ENCODE data around the gene TMPRSS4.

TMPRSS4 gene

GRCh38 chr11:118128310-118128709, 51.4 kb downstream of the TMPRSS4 start:
- no peaks in the 10 kb centered on the region for H3K9me3 ChIP-seq (ENCODE audit: severe bottlenecking)
- no peaks in the 10 kb centered on the region for H3K4me1 ChIP-seq (ENCODE audit: insufficient read depth, poor library complexity, severe bottlenecking)
- DNase-seq (ENCODE audit: low spot score) (no peak), ATAC-seq (ENCODE audit: low read depth) (no peak)
- TF ChIP-seq, protein P1, sequence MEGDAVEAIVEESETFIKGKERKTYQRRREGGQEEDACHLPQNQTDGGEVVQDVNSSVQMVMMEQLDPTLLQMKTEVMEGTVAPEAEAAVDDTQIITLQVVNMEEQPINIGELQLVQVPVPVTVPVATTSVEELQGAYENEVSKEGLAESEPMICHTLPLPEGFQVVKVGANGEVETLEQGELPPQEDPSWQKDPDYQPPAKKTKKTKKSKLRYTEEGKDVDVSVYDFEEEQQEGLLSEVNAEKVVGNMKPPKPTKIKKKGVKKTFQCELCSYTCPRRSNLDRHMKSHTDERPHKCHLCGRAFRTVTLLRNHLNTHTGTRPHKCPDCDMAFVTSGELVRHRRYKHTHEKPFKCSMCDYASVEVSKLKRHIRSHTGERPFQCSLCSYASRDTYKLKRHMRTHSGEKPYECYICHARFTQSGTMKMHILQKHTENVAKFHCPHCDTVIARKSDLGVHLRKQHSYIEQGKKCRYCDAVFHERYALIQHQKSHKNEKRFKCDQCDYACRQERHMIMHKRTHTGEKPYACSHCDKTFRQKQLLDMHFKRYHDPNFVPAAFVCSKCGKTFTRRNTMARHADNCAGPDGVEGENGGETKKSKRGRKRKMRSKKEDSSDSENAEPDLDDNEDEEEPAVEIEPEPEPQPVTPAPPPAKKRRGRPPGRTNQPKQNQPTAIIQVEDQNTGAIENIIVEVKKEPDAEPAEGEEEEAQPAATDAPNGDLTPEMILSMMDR (IDR thresholded peaks at IDR 0.05; ENCODE audit: poor library complexity, severe bottlenecking), result no peak
- H3K4me3 ChIP-seq (ENCODE audit: severe bottlenecking), result no peak overlapping the region
- H3K27me3 ChIP-seq (ENCODE audit: insufficient read depth, poor library complexity, severe bottlenecking), result no peaks in the 10 kb centered on the region
- H3K27ac ChIP-seq (ENCODE audit: poor library complexity, severe bottlenecking), result no peak overlapping the region
- H3K36me3 ChIP-seq (ENCODE audit: low read depth), result no peaks in the 10 kb centered on the region

DNA sequence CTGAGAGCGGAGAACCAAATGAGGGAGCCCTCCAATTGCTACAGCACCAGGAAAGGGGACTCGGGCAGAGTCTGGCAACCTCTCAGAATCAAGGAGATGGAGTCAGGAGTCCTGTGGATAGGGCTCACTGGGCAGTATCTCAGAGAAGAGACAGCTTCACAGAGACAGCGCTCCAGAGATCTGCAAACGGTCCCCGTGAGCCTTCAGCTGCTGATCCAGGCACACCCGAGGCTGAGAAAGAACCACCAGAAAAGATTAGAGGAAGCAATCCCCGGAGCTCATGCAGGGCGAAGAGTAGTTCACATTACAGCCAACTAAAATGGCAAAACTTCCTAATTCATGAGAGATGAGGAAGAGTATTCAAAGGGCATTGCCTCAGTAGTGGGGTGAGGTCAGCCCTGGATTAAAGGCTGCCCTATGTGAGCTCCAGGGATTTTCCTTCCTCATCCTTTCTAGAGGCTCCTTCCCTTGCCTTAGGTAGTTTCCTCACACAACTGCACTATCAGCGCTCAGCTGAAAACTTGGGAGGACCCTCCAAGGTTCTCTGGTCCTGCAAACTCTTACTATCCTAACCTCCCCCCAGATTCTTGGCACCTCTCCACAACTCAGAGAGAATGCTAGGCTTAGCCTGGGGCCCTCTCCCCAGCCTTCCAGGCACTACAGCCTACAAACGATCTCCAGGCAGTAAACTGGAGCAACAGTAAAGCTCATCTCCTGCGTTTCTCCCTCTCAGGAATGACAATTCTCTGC, 52.0 kb downstream of the TMPRSS4 start:
- no peaks in the 10 kb centered on the region for H3K9me3 ChIP-seq (ENCODE audit: severe bottlenecking)
- no peak overlapping the region for H3K27ac ChIP-seq (ENCODE audit: poor library complexity, severe bottlenecking)
- DNase-seq (ENCODE audit: low spot score) (no peak), ATAC-seq (ENCODE audit: low read depth) (no peak)
- no peaks in the 10 kb centered on the region for H3K36me3 ChIP-seq (ENCODE audit: low read depth)
- H3K4me1 ChIP-seq (ENCODE audit: insufficient read depth, poor library complexity, severe bottlenecking), result no peaks in the 10 kb centered on the region
- H3K27me3 ChIP-seq (ENCODE audit: insufficient read depth, poor library complexity, severe bottlenecking), result no peaks in the 10 kb centered on the region
- TF ChIP-seq, protein P1 (IDR thresholded peaks at IDR 0.05; ENCODE audit: poor library complexity, severe bottlenecking), result no peak
- H3K4me3 ChIP-seq (ENCODE audit: severe bottlenecking), result no peak overlapping the region

DNA sequence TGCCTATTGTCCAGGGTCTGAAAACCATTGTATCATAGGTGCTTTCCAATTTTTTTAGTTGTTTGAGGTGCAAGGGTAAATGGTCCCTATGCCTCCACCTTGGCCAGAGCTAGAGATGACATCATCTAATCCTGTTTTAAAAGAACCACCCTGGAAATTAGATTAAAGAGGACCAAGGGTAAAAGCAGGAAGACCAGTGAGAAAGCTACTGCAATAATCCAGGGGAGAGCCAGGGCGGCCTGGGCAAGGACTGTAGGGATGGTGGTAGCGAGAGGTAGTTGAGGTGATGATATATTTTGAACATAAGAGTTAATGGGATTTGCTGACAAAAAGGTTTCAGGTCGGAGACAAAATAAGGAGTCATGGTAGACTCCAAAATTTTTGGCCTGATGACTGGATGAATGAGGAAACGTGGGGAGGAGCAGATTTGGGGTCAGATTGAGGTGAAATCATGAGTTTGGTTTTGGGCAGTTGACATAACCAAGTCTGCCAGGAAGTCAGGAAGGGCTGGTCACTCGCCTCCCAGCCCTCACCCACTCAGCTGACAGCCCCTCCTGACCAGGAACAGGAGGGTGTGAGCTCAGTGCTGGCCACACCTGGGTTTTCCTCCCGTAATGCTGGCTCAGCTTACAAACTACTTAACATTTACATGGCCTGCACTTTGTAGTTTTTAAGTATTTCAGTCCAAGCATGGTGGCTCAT, 52.7 kb downstream of the TMPRSS4 start:
- Histone ChIP-seq H3K36me3 (ENCODE audit: low read depth) (no peaks in the 10 kb centered on the region), H3K4me3 (ENCODE audit: severe bottlenecking) (no peak overlapping the region), H3K27ac (ENCODE audit: poor library complexity, severe bottlenecking) (no peak overlapping the region), H3K4me1 (ENCODE audit: insufficient read depth, poor library complexity, severe bottlenecking) (no peaks in the 10 kb centered on the region), H3K9me3 (ENCODE audit: severe bottlenecking) (no peaks in the 10 kb centered on the region), H3K27me3 (ENCODE audit: insufficient read depth, poor library complexity, severe bottlenecking) (no peaks in the 10 kb centered on the region)
- DNase-seq (ENCODE audit: low spot score) (no peak), ATAC-seq (ENCODE audit: low read depth) (no peak)
- TF ChIP-seq, protein P1 (IDR thresholded peaks at IDR 0.05; ENCODE audit: poor library complexity, severe bottlenecking), result no peak

- DNase-seq (ENCODE audit: low spot score), result no peak
- no peak for ATAC-seq (ENCODE audit: low read depth)
- H3K9me3 ChIP-seq (ENCODE audit: severe bottlenecking), result no peaks in the 10 kb centered on the region
- no peaks in the 10 kb centered on the region for H3K4me1 ChIP-seq (ENCODE audit: insufficient read depth, poor library complexity, severe bottlenecking)
- TF ChIP-seq, protein P1 (IDR thresholded peaks at IDR 0.05; ENCODE audit: poor library complexity, severe bottlenecking), result no peak
- H3K27me3 ChIP-seq (ENCODE audit: insufficient read depth, poor library complexity, severe bottlenecking), result no peaks in the 10 kb centered on the region
- H3K36me3 ChIP-seq (ENCODE audit: low read depth), result no peaks in the 10 kb centered on the region
- no peak overlapping the region for H3K4me3 ChIP-seq (ENCODE audit: severe bottlenecking)
- H3K27ac ChIP-seq (ENCODE audit: poor library complexity, severe bottlenecking), result no peak overlapping the region
Measured at GRCh38 chr11:118132385-118133151, 55.7 kb downstream of the TMPRSS4 start.
